OCI-LY7 (cell line): ENCODE measurements around the gene TP53RK.

ENCODE experiments used
- EZH2phosphoT487 ChIP-seq: fragments of 200-600 bp; sonication (generic); IDR thresholded peaks from 2 replicates; pipeline ENCODE4 v1.6.1; 2018; ENCODE audit warnings: low read depth, borderline replicate concordance, mild to moderate bottlenecking, mixed run types, antibody characterized with exemption, low read length, moderate library complexity, mixed read lengths
- TF ChIP-seq, protein P1 (sequence below): fragments of 200-600 bp; sonication (generic); conservative IDR thresholded peaks from 2 replicates; pipeline ENCODE4 v1.5.1; 2014; ENCODE audit warnings: mild to moderate bottlenecking, antibody characterized with exemption, low read length, moderate library complexity, mixed read lengths

- TF ChIP-seq, protein P1, sequence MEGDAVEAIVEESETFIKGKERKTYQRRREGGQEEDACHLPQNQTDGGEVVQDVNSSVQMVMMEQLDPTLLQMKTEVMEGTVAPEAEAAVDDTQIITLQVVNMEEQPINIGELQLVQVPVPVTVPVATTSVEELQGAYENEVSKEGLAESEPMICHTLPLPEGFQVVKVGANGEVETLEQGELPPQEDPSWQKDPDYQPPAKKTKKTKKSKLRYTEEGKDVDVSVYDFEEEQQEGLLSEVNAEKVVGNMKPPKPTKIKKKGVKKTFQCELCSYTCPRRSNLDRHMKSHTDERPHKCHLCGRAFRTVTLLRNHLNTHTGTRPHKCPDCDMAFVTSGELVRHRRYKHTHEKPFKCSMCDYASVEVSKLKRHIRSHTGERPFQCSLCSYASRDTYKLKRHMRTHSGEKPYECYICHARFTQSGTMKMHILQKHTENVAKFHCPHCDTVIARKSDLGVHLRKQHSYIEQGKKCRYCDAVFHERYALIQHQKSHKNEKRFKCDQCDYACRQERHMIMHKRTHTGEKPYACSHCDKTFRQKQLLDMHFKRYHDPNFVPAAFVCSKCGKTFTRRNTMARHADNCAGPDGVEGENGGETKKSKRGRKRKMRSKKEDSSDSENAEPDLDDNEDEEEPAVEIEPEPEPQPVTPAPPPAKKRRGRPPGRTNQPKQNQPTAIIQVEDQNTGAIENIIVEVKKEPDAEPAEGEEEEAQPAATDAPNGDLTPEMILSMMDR, result no peak
- no peak for TF ChIP-seq EZH2phosphoT487
Measured at GRCh38 chr20:46715292-46715756, 26.1 kb upstream of the TP53RK start.
